AML-193 (cell line): Measurements from ENCODE around the gene TAOK3.
A peak's percentile ranks its signal among the peaks of the same experiment; 100 is the strongest.
"Not testable (repeated sequence)": the region's sequence is repeated elsewhere in the genome, so short reads cannot be mapped to it uniquely, and the experiment has no call there.

Experiments
- DNase-seq, 2 experiments: peaks; one replicate each; lab custom pipeline; 2025; lab: John Stamatoyannopoulos, UW

Gene TAOK3

GRCh38 chr12:118373616-118374015, 909 bp upstream of the TAOK3 start:
- no peak for DNase-seq

GRCh38 chr12:118371321-118372282, 1.1 kb downstream of the TAOK3 start:
- DNase-seq: peak in 1 of 2 experiments; percentile 4

- no peak for DNase-seq
These were observed 2.1 kb downstream of the TAOK3 start for GRCh38 chr12:118370601-118371000.

GRCh38 chr12:118368821-118369220, 3.9 kb downstream of the TAOK3 start:
- DNase-seq: no peak

- DNase-seq: peak; percentile 43 to 58
These were observed 10.8 kb downstream of the TAOK3 start for GRCh38 chr12:118361889-118362288.

- DNase-seq: no peak
These were observed 11.7 kb downstream of the TAOK3 start for GRCh38 chr12:118361092-118361404.

- peak; percentile 33 to 38 for DNase-seq
These were observed 13.2 kb downstream of the TAOK3 start for GRCh38 chr12:118359541-118359915.

- peak; percentile 61 to 70 for DNase-seq
These were observed 13.8 kb downstream of the TAOK3 start for GRCh38 chr12:118358612-118359540.

- DNase-seq: no peak
These were observed 14.7 kb downstream of the TAOK3 start for GRCh38 chr12:118358008-118358359.

GRCh38 chr12:118357257-118358007, 15.3 kb downstream of the TAOK3 start:
- peak; percentile 86 to 92 for DNase-seq

GRCh38 chr12:118356809-118357256, 15.9 kb downstream of the TAOK3 start:
- DNase-seq: peak in 1 of 2 experiments; percentile 60

- DNase-seq: no peak
These were observed 16.9 kb downstream of the TAOK3 start for GRCh38 chr12:118355843-118356242.

GRCh38 chr12:118354903-118355302, 17.8 kb downstream of the TAOK3 start:
- no peak for DNase-seq

- not testable (repeated sequence) for DNase-seq
These were observed 18.2 kb downstream of the TAOK3 start for GRCh38 chr12:118354503-118354902.

- DNase-seq: no peak
These were observed 19.0 kb downstream of the TAOK3 start for GRCh38 chr12:118353721-118354120.

- no peak for DNase-seq
These were observed 21.7 kb downstream of the TAOK3 start for GRCh38 chr12:118350908-118351559.

GRCh38 chr12:118347916-118348315, 24.8 kb downstream of the TAOK3 start:
- no peak for DNase-seq

- DNase-seq: no peak
These were observed 25.8 kb downstream of the TAOK3 start for GRCh38 chr12:118346895-118347294.

GRCh38 chr12:118345355-118345754, 27.4 kb downstream of the TAOK3 start:
- no peak for DNase-seq

- DNase-seq: no peak
These were observed 27.9 kb downstream of the TAOK3 start for GRCh38 chr12:118344829-118345228.

- DNase-seq: no peak
These were observed 30.6 kb downstream of the TAOK3 start for GRCh38 chr12:118342090-118342489.
